PC-9 (cell line): Measurements from ENCODE around the gene DOCK1. TPM values are rescaled to one million over a fixed set of nuclear protein-coding genes. Genes with fewer than 3 reads are reported as not detected.

Experiments
- BruUV-seq: library from RNA; stranded (reverse); fragments of 400-500 nt; replicated peaks from 2 replicates; lab custom pipeline; 2021; lab: Mats Ljungman, UMichigan
- CTCF ChIA-PET: fragments of 300-600 bp; sonication (Branson Sonifier 250); formaldehyde crosslinking; loops from one replicate; lab custom pipeline; 2022; ENCODE audit warnings: antibody characterized with exemption; lab: Charles Lee
- POLR2A ChIA-PET: fragments of 300-600 bp; sonication (Branson Sonifier 250); formaldehyde crosslinking; loops from one replicate; lab custom pipeline; 2022; ENCODE audit warnings: antibody characterized with exemption; ENCODE audit not compliant: unreplicated experiment; lab: Charles Lee
- DNase-seq, 2 experiments: peaks; one replicate each; pipeline versions ENCODE4 v3.0.0 to v3.0.0-alpha.2; 2015 to 2022; ENCODE audit warnings: mixed read lengths in 1 of 2
- H2AFZ ChIP-seq: fragments of 200-600 bp; sonication (generic); 2 replicates; pipeline ENCODE4 v1.8.1; 2017; ENCODE audit warnings: antibody characterized with exemption
- H3F3A ChIP-seq: fragments of 200-600 bp; sonication (generic); 2 replicates; pipeline ENCODE4 v1.8.1; 2017; ENCODE audit warnings: antibody characterized with exemption, mild to moderate bottlenecking, low read depth; ENCODE audit not compliant: insufficient read depth
- H3K27ac ChIP-seq: fragments of 200-600 bp; sonication (generic); 2 replicates; pipeline ENCODE4 v1.6.1; 2016; ENCODE audit warnings: mixed run types
- H3K27me3 ChIP-seq: fragments of 200-600 bp; sonication (generic); 2 replicates; pipeline ENCODE4 v1.6.1; 2016; ENCODE audit warnings: low read depth, mixed run types; ENCODE audit not compliant: insufficient read depth
- H3K36me3 ChIP-seq: fragments of 200-600 bp; sonication (generic); 2 replicates; pipeline ENCODE4 v1.6.1; 2016; ENCODE audit warnings: low read depth, mixed run types
- H3K4me1 ChIP-seq: fragments of 200-600 bp; sonication (generic); replicated peaks from 2 replicates; pipeline ENCODE4 v1.6.1; 2016; ENCODE audit warnings: mixed run types; ENCODE audit not compliant: insufficient read depth
- H3K4me2 ChIP-seq: fragments of 200-600 bp; sonication (generic); 2 replicates; pipeline ENCODE4 v1.6.1; 2017; ENCODE audit warnings: mixed run types
- H3K4me3 ChIP-seq: fragments of 200-600 bp; sonication (generic); 2 replicates; pipeline ENCODE4 v1.6.1; 2016; ENCODE audit warnings: mixed run types
- H3K79me2 ChIP-seq: fragments of 200-600 bp; sonication (generic); 2 replicates; pipeline ENCODE4 v1.6.1; 2017; ENCODE audit warnings: low read depth, mixed run types
- H3K9me2 ChIP-seq: fragments of 200-600 bp; sonication (generic); 2 replicates; pipeline ENCODE4 v1.8.1; 2017; ENCODE audit warnings: mild to moderate bottlenecking; ENCODE audit not compliant: insufficient read depth
- H3K9me3 ChIP-seq: fragments of 200-600 bp; sonication (generic); 2 replicates; pipeline ENCODE4 v1.8.1; 2016; ENCODE audit warnings: low read depth; ENCODE audit not compliant: insufficient read depth
- H4K20me1 ChIP-seq: fragments of 200-600 bp; sonication (generic); 2 replicates; pipeline ENCODE4 v1.8.1; 2017; ENCODE audit not compliant: insufficient read depth
- EZH2 ChIP-seq: fragments of 200-600 bp; sonication (generic); IDR thresholded peaks from 2 replicates; pipeline ENCODE4 v1.8.0; 2017; ENCODE audit warnings: antibody characterized with exemption, low read depth
- intact Hi-C: fragments of 100-400 bp; cut with micrococcal nuclease; formaldehyde crosslinking; loops from one replicate; pipeline ENCODE4 v1.10.0; 2022; ENCODE audit not compliant: unreplicated experiment
- total RNA-seq: library from RNA; stranded (reverse); gene quantifications from 2 replicates; pipeline ENCODE4 v1.2.3, GENCODE V29; 2021
- TF ChIP-seq, protein P1 (sequence below): fragments of 200-600 bp; sonication (generic); conservative IDR thresholded peaks from 2 replicates; pipeline ENCODE4 v1.6.1; 2017; ENCODE audit warnings: mixed run types, antibody characterized with exemption, mild to moderate bottlenecking, moderate library complexity

DOCK1 gene
- total RNA-seq, 1 experiment from 2014 or later, result 24.8 TPM

DNA sequence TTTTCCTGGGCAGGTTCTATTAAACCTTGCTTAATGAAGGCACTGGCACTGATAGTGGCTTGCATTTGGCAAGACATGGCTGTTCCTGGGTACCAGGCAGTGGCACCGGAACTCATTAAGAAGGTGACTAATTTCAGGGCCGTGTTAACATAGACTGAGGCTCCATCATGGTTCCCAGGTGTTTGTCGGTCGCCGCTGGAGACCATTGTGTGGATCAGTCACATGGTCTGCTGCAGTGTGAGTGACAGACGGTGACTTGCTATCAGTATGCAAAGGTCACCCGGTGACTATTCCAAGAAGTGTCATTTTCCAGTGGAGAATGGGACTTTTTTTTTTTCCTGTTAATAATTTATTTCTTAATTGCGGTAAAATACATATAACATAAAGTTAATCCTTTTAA lies 184.9 kb downstream of the DOCK1 start:
- Histone ChIP-seq H3K9me2 (no peaks in the 10 kb centered on the region), H3K4me1 (no peaks in the 10 kb centered on the region), H4K20me1 (no peaks in the 10 kb centered on the region), H3K4me3 (no peak overlapping the region), H3K79me2 (no peaks in the 10 kb centered on the region), H3K4me2 (no peak overlapping the region), H3K36me3 (no peaks in the 10 kb centered on the region), H3K27ac (no peak overlapping the region), H3K27me3 (no peaks in the 10 kb centered on the region), H3F3A (no peaks in the 10 kb centered on the region), H3K9me3 (no peaks in the 10 kb centered on the region), H2AFZ (no peak overlapping the region)
- BruUV-seq, result no TSS peak
- peak in 1 of 2 experiments; percentile 11 for DNase-seq
- TF ChIP-seq, protein P1, sequence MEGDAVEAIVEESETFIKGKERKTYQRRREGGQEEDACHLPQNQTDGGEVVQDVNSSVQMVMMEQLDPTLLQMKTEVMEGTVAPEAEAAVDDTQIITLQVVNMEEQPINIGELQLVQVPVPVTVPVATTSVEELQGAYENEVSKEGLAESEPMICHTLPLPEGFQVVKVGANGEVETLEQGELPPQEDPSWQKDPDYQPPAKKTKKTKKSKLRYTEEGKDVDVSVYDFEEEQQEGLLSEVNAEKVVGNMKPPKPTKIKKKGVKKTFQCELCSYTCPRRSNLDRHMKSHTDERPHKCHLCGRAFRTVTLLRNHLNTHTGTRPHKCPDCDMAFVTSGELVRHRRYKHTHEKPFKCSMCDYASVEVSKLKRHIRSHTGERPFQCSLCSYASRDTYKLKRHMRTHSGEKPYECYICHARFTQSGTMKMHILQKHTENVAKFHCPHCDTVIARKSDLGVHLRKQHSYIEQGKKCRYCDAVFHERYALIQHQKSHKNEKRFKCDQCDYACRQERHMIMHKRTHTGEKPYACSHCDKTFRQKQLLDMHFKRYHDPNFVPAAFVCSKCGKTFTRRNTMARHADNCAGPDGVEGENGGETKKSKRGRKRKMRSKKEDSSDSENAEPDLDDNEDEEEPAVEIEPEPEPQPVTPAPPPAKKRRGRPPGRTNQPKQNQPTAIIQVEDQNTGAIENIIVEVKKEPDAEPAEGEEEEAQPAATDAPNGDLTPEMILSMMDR, result no peak
- no peak for TF ChIP-seq EZH2
- intact Hi-C loops, result no loop called here
- ChIA-PET CTCF (no interaction called here), POLR2A (no interaction called here)

DNA sequence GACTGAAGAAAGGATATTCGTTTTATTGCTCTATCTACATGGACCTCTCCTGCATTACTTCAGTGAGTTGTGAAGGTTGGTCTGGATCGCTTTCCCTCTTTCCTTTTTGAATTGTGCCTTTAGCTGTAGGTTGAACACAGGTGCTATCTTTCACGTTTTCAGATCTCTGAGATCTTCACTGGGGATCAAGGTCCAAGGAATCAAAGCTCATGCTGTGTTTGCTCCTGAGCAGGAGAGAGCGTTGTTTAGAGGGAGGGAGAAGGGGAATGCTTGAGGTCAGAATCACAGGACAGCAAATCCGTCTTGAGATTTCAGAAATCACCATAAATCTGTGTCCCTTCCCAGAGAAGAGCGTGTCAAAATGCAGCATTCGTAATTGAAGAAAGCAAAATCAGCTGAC lies 186.1 kb downstream of the DOCK1 start:
- Histone ChIP-seq H3K4me1 (no peaks in the 10 kb centered on the region), H2AFZ (no peak overlapping the region), H3K36me3 (no peaks in the 10 kb centered on the region), H3K79me2 (no peaks in the 10 kb centered on the region), H3K4me3 (no peak overlapping the region), H3K9me2 (no peaks in the 10 kb centered on the region), H4K20me1 (no peaks in the 10 kb centered on the region), H3K27me3 (no peaks in the 10 kb centered on the region), H3K9me3 (no peaks in the 10 kb centered on the region), H3K4me2 (no peak overlapping the region), H3K27ac (no peak overlapping the region), H3F3A (no peaks in the 10 kb centered on the region)
- ChIA-PET POLR2A (no interaction called here), CTCF (no interaction called here)
- TF ChIP-seq, protein P1, result no peak
- no peak for TF ChIP-seq EZH2
- no TSS peak for BruUV-seq
- intact Hi-C loops, result no loop called here
- DNase-seq, result no peak

DNA sequence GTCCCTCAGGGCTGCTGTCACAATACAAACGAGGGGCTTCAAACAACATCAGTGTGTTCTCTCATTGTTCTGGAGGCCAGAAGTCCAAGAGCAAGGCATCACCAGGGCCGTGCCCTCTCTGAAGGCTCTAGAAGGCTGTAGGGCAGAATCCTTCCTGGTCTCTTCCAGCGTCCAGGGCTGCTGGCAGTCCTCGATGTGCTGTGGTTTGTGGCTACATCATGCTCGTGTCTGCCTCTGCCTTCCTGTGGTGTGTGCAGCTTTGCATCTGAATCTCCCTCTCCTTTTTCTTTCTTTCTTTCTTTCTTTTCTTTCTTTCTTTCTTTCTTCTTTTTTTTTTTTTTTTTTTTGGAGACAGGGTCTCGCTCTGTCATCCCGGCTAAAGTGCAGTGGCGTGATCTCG lies 187.7 kb downstream of the DOCK1 start:
- ChIA-PET POLR2A (no interaction called here), CTCF (no interaction called here)
- no peaks in the 10 kb centered on the region for H3F3A ChIP-seq
- DNase-seq, result no peak
- intact Hi-C loops, result no loop called here
- no peak overlapping the region for H3K27ac ChIP-seq
- H3K27me3 ChIP-seq, result no peaks in the 10 kb centered on the region
- no peak overlapping the region for H3K4me3 ChIP-seq
- no peak overlapping the region for H2AFZ ChIP-seq
- H3K79me2 ChIP-seq, result no peaks in the 10 kb centered on the region
- no peaks in the 10 kb centered on the region for H3K36me3 ChIP-seq
- H3K9me3 ChIP-seq, result no peaks in the 10 kb centered on the region
- H3K9me2 ChIP-seq, result no peaks in the 10 kb centered on the region
- H4K20me1 ChIP-seq, result no peaks in the 10 kb centered on the region
- H3K4me2 ChIP-seq, result no peak overlapping the region
- no peaks in the 10 kb centered on the region for H3K4me1 ChIP-seq
- no TSS peak for BruUV-seq
- TF ChIP-seq, protein P1, result no peak
- no peak for TF ChIP-seq EZH2
